PC-3 (cell line): ENCODE data around the gene PLEKHG3.

Experiments used
- EZH2 ChIP-seq: fragments of 300-600 bp; sonication (generic); IDR thresholded peaks from one replicate; pipeline ENCODE4 v1.6.1; 2017; ENCODE audit warnings: antibody characterized with exemption, mild to moderate bottlenecking, low read length; ENCODE audit not compliant: unreplicated experiment
- EZH2phosphoT487 ChIP-seq: fragments of 300-600 bp; sonication (generic); IDR thresholded peaks from 2 replicates; pipeline ENCODE4 v1.6.1; 2018; ENCODE audit warnings: mild to moderate bottlenecking, antibody characterized with exemption, low read length, borderline replicate concordance
- TF ChIP-seq, protein P1 (sequence below): fragments of 300-600 bp; sonication (generic); conservative IDR thresholded peaks from 2 replicates; pipeline ENCODE4 v1.5.1; 2017; ENCODE audit warnings: antibody characterized with exemption, low read depth, mild to moderate bottlenecking, low read length

DNA sequence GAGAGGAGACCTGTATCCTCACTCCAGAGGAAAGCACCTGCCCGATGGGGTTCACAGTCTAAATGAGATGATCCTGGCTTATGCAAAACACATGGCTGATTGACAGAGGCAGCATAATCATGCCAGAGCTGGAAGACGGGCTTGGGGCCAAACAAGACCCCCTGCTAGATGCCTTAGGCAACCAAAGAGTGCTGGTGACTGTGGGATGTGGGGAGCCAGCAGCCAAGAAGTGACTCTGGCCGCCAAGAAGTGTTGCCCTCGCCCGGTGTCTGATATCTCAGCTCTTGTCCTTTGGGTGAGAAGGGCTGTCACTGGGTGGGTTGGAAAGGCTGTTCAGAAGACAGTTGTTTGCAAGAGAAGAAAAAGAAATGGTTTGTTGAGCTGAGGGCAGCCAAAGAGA lies 56.7 kb downstream of the PLEKHG3 start:
- TF ChIP-seq, protein P1, sequence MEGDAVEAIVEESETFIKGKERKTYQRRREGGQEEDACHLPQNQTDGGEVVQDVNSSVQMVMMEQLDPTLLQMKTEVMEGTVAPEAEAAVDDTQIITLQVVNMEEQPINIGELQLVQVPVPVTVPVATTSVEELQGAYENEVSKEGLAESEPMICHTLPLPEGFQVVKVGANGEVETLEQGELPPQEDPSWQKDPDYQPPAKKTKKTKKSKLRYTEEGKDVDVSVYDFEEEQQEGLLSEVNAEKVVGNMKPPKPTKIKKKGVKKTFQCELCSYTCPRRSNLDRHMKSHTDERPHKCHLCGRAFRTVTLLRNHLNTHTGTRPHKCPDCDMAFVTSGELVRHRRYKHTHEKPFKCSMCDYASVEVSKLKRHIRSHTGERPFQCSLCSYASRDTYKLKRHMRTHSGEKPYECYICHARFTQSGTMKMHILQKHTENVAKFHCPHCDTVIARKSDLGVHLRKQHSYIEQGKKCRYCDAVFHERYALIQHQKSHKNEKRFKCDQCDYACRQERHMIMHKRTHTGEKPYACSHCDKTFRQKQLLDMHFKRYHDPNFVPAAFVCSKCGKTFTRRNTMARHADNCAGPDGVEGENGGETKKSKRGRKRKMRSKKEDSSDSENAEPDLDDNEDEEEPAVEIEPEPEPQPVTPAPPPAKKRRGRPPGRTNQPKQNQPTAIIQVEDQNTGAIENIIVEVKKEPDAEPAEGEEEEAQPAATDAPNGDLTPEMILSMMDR, result no peak
- TF ChIP-seq EZH2, result no peak
- no peak for TF ChIP-seq EZH2phosphoT487
